ENCODE measurements around the gene TPRN. TPM values are rescaled to one million over a fixed set of nuclear protein-coding genes. Genes with fewer than 3 reads are reported as not detected.

TPRN gene
- polyA plus RNA-seq, 3 donors = 12.8 to 15.5 (median 13.2) TPM

DNA sequence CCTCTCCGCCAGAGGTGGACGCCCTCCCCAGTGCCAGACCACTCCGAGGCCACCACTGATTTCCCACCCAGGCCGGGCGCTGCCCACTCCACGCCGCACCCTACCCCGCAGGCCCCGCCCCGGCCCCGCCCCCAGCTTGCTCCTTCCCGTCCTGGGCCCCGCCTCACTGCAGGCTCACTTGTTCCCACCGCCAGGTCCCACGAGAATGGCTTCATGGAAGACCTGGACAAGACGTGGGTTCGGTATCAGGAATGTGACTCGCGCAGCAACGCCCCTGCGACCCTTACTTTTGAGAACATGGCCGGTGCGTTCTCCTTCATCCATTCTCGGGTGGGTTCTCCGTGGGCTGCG is 37.2 kb downstream of the TPRN start:
- no peak for DNase-seq (ENCODE audit: low read depth in 3 of 3, low spot score in 2 of 3)

- no peak for DNase-seq (ENCODE audit: low read depth in 3 of 3, low spot score in 2 of 3)
Measured at GRCh38 chr9:137162505-137163364, 37.8 kb downstream of the TPRN start.

- no peak for DNase-seq (ENCODE audit: low read depth in 3 of 3, low spot score in 2 of 3)
Measured at GRCh38 chr9:137161558-137162486, 38.7 kb downstream of the TPRN start.

- no peak for DNase-seq (ENCODE audit: low read depth in 3 of 3, low spot score in 2 of 3)
Measured at GRCh38 chr9:137160716-137161557, 39.6 kb downstream of the TPRN start.

- no peak for DNase-seq (ENCODE audit: low read depth in 3 of 3, low spot score in 2 of 3)
Measured at GRCh38 chr9:137160054-137160425, 40.5 kb downstream of the TPRN start.

- DNase-seq (ENCODE audit: low read depth in 3 of 3, low spot score in 2 of 3) = no peak
Measured at GRCh38 chr9:137159105-137160053, 41.2 kb downstream of the TPRN start.

DNA sequence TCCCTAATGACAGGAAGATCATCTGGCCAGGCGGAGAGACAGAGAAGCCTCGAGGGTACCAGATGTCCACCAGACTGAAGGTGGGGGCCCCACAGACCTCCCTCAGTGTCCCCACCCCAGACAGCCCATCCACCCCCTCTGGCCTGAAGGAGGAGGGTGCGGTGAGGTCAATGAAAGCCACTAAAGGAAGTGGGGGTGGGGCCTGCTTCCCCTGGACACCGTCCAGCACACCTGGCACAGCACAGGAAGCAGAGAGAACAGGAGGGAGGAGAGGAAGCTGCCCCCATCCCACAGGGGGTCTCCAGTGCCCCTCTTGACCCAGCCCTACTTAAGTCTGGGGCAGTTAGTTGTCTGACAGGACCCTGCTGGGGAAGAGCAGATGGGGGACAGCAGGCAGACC is 41.9 kb downstream of the TPRN start:
- no peak for DNase-seq (ENCODE audit: low read depth in 3 of 3, low spot score in 2 of 3)

DNA sequence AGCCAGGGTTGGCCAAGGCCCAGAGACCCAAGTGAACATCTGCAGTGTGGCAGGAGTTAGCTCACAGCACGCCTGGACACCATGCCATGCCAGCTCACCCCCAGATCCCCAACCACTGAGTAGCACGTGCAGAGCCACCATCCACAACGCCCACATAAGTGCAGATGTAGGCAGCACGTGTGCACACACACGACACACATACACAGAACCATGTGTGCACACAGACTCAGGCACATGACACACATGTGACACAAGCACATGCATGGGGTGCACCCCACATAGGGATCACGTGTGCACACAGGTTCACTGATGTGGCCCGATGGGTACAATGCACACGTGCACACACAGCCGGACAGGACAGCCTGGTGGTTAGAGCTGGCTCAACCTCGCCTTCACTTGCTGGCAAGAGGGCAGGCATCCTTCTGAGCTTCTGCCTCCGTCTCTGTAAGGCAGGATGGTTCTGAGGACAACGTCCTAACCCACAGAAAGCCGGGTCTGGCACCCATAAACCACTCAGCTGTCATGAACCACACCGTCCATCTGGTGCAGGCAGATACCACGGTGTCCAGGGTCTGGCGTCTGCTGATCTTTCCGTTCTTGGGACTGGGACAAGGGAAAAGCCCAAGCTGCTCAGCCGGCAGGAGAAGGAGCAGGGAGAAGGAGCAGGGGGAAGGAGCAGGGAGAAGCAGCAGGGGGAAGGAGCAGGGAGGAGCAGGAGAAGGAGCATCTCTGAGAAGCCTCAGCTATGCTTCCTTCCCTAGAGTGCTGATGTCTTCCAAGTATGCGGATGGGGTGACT is 42.7 kb downstream of the TPRN start:
- no peak for DNase-seq (ENCODE audit: low read depth in 3 of 3, low spot score in 2 of 3)

- no peak for DNase-seq (ENCODE audit: low read depth in 3 of 3, low spot score in 2 of 3)
Measured at GRCh38 chr9:137156567-137157375, 43.8 kb downstream of the TPRN start.

- DNase-seq (ENCODE audit: low read depth in 3 of 3, low spot score in 2 of 3) = no peak
Measured at GRCh38 chr9:137152844-137153405, 47.6 kb downstream of the TPRN start.

- no peak for DNase-seq (ENCODE audit: low read depth in 3 of 3, low spot score in 2 of 3)
Measured at GRCh38 chr9:137150617-137151457, 49.7 kb downstream of the TPRN start.

DNA sequence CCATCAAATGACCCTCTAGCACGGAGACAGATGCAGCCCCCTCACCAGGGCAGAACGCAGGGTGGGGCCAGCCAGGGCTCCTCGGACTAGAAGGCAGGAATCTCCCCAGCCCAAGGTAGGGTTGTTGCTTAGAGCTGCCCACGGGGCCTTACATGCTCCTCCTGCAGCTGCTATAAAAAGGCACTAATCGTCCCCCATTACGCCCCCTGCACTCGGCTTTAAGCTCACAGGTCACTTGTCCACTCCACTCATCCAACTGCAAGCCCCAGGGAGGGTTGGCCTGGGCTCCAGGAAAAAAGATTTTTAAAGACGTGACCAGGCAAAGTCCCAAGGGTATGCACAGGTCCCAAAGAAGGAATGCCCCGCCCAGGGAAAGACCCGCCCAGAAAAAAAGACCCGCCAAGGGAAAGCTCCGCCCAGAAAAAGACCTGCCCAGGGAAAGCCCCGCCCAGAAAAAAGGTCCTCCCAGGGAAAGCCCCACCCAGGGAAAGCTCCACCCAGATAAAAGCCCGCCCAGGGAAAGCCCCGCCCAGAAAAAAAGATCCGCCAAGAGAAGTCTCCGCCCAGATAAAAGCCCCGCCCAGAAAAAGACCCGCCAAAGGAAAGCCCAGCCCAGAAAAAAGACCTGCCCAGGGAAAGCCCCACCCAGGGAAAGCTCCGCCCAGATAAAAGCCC is 50.5 kb downstream of the TPRN start:
- DNase-seq (ENCODE audit: low read depth in 3 of 3, low spot score in 2 of 3) = no peak

DNA sequence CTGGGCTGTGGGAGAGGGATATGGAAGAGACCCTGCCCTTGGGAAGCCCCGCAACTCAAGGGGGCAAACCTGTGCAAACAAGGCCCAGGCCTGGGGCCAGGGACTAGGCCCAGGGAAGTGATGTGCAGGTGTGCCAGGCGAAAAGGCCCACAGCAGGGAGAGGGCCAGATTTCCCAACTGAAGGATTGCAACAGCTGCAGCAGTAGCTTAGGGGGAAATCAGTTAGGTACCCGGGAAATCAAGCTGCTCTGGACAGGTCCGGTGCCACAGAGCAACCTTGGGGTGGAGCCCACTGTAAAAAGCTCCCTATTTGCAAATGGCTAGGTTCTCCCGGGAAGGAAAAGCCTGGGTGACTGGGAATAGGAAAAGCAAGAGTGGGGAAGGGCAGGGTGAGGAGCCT is 51.2 kb downstream of the TPRN start:
- DNase-seq (ENCODE audit: low read depth in 3 of 3, low spot score in 2 of 3) = no peak

DNA sequence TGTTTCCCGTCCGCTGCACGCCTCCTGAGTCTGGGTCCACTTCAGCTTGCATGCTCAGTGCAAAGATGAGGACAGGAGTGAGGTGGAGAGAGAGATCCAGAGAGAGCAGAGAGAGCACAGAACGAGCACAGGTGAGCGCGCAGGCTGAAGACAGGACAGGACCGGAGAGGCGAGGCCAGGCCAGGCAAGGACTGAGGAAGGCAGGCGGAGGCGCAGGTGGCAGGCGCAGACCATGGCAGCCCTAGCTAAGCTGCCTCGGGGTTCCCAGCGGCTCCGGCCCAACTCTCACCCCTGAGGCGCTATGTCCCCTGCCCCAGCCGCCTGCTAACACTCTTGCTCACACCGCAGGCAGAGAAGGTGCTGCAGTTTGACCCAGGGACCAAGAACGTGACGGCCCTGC is 51.9 kb downstream of the TPRN start:
- DNase-seq (ENCODE audit: low read depth in 3 of 3, low spot score in 2 of 3) = no peak

DNA sequence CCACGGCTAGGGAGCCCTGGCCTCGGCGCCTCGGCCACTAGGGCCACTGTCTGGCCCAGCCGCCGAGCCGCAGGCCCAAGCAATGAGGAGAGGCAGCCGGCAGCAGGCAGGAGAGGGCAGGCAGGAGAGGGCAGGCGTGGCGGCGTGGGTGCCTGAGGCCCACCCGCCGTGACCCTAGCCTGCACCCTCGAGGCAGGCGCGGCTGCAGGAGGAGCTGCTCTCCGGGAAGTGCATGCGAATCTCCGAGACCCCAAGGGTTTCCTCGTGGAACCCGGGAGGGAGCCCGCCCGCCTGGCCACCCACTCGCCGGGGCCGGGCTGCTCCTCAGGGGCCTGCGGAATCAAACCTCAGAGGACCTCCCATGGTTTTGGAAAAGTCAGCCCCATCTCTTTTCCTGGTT is 52.3 kb downstream of the TPRN start:
- DNase-seq (ENCODE audit: low read depth in 3 of 3, low spot score in 2 of 3) = no peak

DNA sequence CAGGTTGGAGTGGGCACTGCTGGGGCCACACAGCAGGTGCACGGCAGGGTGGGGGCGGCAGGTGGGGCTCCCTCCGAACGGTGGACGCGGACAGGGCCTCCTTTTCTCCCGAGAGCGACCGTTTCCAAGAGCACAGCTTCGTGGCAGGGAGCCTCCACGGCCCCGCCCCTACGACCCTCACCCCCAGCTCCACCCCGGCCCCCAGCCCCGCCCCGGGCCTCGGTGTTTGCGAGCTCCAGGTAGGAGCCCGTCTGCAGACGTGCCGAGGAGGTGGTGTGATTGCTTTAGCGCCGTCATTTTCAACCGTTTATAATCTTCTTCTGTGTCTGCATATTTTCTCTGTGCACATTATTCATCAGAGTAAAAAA is 52.8 kb downstream of the TPRN start:
- no peak for DNase-seq (ENCODE audit: low read depth in 3 of 3, low spot score in 2 of 3)
